ENCODE data around the gene OSBPL7.

Gene OSBPL7

DNA sequence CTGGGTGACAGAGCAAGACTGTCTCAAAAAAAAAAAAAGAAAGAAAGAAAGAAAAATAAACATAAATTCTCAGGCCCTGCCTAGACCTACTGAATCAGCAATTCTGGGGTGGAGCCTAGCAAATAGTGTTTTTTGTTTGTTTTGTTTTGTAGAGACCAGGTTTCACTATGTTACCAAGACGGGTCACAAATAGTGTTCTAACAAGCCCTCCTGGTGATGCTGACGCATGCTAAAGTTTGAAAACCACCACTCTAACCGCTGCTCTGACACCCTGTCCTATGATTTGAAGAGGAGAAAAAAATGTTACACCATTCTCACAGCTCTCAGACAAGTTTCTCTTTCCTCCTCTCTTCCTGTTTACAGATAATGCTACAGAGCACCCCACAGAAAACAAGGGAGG is 8.3 kb upstream of the OSBPL7 start:
- DNase-seq = no peak

DNA sequence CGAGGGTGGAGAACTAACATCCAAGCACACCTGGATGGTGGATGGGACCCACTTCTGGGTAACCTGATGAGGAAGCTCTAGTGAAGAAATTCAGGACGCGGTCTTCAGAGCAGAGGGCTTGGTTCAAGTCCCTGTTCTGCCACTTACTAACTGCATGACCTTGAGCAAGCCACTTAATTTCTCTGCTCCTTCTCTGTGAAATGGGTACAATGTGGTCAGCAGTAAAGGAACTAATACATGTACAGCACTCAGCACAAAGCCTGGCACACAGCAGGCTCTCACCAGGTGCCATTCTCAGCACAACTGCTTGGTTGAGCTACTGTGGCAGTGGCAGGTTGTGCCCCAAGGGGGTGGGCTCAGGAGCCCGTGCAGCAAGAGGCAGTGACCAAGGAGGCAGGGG is 1.9 kb upstream of the OSBPL7 start:
- DNase-seq = no peak

DNA sequence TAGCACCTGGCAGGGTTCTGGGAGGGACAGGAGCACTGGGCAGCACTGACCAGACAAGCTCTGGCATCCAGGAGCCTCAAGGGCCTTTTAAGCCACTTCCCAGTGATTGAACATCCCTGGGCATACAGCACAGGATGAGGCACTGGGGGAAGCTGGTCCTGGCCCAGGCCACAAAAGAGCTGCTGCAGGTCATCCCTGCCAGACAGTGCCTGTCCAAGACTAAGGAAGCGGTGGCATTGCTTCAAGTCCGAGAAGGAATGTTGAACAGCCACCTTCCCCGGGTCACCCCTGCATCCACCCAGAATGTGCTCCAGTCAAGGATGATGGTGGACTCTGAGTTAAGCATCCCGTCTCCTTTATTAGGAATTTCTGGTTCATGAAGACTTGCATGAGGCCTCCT is 1.2 kb upstream of the OSBPL7 start:
- no peak for DNase-seq

DNA sequence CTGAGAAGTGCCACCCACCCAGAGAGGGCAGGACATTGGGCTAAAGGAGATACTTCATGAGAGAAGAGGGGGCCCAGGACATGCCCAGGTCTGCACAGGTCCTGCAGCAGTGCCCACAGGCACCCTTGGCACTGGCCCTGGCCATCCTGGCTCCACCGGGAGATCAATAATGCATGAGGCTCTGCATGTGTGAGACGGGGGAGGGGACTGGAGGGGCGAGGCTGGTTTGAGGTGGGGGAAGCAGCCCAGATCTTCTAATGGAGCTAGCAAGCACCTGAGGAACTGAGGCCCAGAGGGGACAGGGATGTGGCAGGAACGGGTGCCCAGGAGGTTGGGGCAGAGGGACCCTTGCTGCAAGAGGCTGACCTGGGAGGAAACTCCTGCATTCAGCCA is 567 bp downstream of the OSBPL7 start:
- no peak for DNase-seq

DNA sequence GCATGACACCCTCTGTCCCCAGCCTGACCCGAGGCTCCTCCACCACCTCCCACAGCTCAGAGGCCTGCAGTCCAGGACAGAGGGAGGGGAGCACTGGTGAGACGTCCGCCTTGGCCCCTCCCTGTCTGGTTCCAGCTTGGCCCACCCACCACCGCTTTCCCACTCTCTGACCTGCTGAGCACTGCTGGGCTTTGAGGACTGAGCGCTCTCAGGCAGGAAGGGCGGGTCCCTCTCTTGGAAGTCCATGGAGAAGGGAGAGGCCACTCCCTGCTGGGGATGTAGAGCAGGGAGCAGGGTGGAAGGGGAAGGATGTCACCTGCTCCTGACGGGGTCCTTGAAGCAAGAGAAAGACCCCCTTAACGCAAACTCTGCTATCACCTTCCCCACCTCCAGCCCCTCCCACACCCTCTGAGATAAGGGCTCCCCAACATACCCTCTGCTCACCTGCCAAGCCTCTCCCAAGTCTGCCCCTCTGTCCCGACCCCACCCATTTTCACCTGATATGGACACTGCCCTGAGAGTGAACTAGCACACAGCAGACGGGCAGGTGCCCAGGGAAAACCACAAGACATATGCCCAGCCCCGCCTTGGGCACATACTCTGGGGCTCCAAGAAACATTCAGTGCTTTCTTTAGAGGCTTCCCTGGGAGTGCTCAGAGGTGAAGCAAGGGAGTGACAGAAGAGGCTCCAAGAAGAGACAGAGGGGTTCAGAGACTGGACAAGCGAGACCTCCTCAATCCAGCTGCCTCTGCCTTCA is 1.4 kb downstream of the OSBPL7 start:
- no peak for DNase-seq

DNA sequence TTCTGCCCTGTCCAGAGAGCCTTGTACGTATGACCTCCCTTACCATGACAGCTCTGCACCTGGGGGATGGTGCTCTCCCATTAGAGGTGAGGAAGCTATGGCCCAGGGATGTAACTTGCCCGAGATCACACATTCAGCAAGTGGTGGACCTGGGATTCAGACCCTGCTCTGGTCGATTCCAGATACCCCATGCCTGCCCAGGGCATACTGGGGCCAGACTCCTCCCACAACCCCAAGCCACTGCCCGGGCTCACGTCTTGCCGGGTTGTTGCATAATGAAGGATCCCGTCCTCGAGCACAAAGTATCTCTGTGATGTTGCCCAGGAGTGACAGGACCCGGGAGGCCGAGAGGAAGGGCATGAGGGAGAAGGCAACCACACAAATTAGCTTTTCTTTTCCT is 2.1 kb downstream of the OSBPL7 start:
- DNase-seq = no peak

DNA sequence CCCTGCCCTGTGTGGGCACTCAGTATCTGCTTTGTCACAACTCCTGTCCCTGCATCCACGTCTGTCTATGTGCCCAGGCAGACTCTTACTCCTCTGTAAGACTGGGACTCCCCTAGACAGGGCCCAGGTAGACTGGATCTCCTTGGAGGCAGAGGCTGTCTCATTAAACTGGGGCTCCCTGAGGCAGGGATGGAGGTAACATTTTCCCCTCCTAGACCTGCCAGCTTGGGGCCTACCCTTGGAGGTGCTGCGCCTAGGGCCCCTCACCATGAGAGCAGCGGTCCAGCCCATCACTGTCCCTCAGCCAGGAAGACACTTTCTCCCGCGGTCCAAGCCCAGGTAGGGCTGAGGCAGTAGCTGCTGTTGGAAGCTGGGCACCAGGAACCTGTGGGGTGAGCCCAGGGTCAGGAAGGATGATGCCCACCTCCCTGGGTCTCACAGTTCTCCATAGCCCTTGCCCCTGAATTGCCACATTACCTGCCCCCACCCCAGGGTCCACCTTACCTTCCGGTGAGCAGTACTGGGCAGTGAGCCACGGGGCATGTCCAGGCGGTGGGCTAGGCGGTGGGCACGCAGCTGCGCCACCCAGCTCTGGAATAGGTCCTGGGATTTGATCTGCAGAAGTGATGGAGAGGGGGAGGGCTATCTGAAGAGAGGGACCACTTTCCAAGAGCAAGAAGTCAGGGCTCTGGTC is 3.4 kb downstream of the OSBPL7 start:
- DNase-seq = no peak

DNA sequence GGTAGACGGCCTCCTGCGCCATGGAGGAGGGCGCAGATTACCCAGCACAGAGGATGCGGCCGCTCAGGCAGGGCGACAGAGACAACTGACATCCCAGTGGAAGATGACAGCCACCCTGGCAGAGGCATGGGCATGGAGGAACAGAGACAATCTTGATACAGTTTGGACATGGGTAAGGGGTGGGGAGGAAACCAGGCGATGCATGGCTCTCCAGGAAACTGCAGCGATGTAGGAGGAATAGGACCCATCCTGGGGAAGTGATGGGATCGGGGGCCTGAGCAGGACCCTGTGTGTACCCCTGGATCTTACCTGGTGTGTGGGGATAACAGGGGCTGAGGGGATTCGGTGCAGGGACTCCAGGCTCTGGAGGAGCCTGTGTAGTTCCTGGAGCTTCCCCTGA is 4.6 kb downstream of the OSBPL7 start:
- DNase-seq = no peak

DNA sequence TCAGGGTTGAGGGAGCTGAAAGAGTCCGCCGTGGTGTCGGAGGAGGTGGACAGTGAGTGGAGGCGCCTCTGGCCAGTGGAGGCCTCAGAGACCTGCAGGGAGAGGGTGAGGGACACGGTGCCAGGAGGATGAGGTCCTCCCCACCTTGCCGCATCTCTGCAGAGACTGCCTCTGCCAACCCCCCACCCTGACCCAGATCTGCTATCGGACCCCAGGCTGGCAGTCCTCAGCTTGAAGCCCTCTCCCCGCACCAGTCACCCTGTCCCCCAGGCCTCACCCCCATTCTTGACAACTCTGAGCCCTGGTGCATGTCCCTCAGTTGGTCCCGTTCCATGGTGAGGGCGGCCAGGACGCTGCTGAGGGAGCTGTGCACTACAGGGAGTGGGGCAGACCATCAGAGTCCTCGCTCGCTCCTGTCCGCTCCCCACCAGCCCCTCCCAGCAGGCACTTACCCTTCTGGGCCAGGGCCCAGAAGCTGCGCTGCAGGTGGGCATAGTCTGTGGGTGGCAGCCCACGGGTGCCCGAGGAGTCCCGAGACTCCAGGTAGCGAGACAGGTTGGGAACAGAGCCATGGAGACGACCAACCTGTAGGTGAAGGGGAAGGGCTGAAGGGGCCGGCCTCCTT is 5.4 kb downstream of the OSBPL7 start:
- no peak for DNase-seq

DNA sequence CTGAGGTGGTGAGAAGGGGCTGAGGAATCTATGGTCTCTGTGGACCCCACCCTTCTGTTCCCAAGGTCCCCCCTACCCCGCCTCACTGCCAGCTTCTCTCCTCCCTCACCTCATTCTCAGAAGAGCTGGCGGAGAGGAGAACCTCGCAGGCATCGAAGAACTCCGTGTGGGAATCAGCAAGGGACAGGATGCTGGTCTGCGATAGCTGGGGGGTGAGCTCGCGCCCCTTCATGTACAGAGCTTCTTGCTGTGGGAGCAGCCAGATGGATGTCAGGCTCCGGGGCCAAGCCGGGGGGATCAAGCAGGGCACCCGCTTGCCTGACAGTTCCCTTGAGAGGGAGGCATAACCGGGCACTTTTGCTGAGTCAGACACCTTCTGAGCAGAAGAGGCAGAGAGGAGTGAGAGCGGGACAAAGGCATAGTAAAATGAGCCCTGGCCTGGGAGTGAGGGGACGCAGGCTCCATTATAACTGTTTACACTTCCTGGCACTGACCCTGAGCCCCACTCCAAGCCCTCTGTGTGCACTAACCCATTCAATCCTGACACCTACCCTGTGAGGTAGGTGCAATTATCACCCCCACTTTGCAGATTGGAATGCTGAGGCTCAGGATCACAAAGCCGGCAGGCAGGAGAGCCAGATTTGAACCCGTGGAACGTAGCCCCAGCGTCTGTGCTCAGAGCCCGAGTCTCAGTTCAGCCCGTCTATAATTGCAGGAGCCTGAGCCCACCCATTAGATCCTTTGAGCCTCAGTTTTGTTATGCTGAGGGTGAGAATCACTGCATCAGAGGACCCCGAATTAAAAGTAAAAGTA is 6.3 kb downstream of the OSBPL7 start:
- no peak for DNase-seq

DNA sequence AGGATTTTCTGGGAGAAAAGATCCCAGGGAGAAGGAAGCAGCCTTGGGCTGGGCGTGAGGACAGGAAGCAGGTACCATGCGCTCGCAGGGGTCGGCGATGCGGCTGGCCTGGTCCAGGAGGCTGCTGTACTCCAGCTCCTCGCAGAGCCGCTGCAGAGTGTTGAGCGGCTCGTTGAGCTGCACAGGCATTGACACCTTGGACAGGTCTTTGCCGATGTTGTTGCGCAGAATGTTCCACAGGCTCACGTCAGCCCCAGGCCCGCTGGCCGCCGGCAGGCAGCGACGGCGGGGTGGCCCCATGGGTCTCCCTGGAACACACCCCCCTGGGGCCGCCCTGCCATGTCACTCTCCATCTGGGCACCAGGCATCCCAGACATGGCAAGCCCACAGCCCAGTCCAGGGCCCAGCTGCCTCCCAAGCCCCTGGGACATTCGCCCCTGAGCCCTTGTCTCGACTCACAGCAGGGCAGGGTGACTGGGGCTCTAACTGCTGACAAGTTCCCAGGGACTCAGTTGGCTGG is 8.0 kb downstream of the OSBPL7 start:
- no peak for DNase-seq

DNA sequence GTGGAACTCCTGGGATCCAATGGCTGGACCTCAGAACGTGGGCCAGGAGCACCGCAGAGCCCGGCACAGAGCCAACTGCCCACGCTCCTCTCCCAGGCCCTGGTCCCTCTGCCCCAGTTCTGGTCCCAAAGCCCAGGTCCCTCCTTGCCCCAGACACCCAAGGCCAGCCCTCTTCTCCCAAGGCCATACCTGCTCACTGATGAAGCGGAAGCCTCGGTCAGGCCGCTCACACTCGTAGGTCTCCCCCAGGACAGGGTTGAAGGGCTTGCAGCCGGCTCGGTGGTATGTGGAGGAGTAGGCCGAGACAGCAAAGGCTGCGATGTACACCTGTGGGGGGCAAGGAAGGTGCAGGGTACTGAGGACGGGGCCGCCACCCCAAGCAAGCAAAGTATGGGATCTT is 8.5 kb downstream of the OSBPL7 start:
- no peak for DNase-seq

DNA sequence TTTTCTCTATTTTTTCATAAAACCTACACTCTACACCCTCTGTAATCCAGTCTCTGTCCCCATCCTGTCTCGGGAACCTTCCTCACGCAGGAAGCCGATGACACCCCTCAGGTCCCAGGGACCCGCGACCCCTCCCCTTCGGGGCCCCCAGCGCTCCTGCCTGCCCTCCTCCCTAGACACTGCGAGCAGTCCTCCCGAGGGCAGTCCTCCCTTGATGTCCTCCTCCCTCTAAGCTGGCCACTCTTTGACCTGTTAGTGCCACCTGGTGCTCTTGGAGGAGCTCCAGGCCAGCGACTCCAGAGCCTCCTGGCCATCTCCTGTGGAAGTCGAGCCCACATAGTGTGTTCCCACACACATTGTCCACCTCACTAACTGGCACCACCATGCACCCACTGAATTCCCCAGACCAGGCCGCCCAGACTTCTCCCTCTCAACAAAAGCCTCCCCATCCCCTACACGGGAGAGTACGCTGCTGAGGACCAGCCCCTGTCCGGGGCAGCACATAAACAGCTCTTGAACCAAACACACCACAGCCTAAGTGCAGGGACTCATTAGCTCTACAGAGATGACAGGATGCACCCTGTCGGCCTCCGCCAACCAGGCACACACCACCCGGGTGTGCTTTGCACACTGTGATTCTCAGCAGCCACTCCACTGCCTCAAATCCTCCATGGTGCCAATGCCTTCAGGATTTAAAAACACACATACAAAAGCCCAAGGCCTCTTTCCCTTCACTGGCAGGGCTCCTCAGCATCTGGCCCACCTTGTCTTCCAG is 9.3 kb downstream of the OSBPL7 start:
- DNase-seq = no peak

DNA sequence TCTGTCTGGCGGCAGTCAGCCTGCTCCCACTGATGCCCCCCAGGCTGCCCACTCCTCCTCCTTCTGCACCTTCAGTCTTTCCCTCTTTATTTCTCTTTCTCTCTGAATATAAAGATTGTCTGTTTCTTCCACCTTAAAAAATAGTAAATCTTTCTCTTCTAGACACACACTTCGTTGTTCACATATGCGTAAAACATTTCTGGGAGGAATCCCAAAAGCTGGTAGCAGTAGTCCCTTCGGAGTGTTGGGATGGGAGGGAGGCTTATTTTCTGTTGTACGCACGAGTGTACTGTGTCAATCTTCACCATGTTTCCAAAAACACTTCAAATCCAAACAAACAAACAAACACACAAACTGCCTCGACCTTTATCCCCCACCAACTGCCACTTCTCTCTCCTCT is 9.9 kb downstream of the OSBPL7 start:
- DNase-seq = no peak

DNA sequence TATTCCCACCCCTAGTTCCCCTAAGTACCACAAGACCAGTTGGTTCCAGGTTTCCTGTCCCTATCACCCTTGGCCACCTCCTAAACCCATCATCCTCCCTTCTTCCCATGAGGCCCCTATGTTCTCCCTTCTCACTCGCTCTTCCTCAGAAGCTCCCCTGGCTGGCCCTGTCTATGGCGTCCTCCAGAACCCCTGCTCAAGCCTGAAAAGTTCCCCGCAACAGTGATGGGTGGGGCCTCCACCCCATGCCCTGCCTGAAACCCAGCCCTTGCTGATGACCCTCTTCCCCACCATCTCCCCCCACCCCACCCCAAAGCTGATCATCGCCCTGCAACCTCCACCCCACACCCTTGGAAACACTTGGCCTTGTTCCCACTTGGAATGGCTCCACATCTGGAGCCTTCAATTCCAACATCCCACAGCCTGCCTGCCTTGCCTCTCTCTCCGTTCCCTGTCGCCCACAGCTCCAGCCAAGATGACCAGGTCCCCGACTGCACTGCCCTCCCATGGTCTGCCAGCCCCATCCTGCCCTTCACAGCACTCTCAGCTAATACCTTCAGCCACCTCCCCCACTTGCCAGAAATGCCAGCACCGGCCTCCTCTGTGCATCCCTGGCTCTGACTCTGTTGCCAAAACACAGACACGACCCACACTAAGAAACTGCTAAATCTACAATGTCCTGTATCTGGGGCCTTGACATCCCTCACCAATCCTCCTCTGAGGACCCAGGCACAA is 10.5 kb downstream of the OSBPL7 start:
- no peak for DNase-seq

DNA sequence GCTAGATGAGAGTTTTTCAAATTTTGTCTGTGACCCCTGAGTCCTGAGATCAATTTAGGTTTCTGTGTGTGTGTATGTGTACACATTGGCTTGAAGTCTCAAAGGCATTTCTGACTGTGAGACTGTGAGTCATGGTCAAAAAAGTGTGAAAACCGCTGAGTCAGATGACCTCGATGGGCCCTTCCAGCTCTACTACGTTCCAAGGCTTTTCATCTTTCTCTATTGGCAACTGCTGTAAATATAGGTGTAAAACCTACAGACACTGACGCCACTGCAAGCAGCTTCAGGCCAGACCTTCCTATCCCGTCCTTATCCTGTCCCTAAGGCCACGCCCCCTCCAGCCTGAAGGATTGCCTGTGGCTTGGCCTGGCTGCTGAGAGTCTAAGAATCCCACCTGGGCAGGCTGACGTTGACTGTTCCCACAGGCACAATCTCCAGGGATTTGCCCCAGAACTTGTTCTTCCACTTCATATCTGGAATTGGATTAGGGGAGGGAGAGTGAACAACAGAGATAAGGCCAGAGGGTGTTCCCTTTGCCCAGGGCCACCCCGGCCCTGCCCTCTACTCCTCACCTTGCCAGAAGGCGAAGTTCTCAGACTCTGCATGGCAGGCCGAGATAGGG is 11.3 kb downstream of the OSBPL7 start:
- no peak for DNase-seq

DNA sequence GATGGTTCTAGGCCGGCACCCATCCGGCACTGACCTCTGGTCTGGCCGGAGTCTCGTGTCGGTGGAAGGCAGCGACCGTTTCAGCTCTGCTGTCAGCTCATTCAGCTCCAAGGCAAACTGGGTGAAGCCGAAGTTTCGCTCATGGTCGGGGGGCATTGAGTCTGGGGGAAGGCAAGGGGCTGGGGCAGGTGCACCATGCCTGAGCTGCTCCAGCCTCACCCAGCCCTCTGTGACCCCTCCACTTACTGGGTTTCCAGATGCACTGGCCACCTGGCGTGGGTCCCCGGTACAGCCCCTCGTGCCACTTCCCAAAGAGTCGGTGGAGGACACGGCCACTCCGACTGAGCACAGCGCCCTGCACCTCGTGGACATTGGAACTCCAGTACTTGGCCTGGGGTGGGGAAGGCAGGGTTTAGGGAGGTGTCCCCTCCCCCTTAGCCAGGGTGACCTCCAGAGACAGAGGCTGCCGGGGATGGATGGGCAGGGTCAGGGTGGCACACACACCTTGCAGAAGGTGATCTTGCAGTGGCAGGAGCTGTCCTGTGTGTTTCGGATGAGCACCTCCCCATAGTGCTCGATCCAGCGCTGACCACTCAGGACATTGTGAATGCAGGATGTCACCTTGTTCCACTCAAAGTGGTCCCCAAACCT is 12.6 kb downstream of the OSBPL7 start:
- no peak for DNase-seq

DNA sequence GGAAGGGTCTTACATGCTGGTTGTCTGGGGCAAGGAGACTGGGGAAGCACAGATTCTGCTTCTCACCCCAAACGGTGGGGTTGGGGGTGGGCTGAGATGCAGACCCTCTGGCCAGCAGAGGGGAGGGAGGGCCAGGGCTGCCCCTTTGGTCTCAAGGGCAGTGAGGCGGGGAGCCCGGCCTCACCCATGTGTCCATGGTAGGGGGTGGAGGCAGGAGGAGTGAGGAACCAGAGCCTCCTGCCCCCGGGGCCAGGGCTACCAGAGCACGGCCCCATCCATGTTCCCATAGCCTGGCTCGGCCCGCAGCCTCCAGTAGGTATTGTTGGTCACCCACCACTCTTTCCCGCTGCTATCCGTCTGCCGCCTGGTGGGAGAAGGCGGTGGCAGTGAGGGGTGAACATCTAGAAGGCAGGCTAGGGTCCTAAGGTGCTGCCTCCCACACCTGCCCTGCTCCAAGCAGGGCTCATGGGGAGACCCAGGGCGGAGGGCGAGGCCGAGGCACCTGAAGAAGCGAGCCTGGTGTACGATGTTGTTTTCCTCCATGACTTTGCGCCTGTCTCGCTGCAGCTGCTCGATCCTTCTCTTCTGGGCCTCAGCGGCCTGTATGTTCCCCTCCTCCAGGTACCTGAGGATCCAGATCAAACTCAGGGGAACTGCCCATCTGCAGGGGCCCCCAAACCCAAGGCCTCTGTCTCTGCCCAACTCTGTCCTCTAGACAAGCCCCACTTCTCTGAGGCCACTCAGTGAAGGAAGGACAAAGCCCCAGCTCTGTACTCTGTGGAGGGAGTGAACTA is 13.4 kb downstream of the OSBPL7 start:
- DNase-seq = no peak
